ENCODE measurements around the gene FETUB.
"Not testable (repeated sequence)": the region's sequence is repeated elsewhere in the genome, so short reads cannot be mapped to it uniquely, and the experiment has no call there.

The FETUB gene

GRCh38 chr3:186625600-186626042 is 14.6 kb upstream of the FETUB start:
- FAIRE-seq (no peak), DNase-seq (ENCODE audit: insufficient read length) (no peak)
- no peak for TF ChIP-seq TAF1 (IDR thresholded peaks at IDR 0.05; ENCODE audit: borderline replicate concordance, low read depth, low read length)
- TF ChIP-seq POLR2A (IDR thresholded peaks at IDR 0.05; ENCODE audit: low read depth, low read length) = no peak
- TF ChIP-seq POLR2AphosphoS5 (IDR thresholded peaks at IDR 0.05; ENCODE audit: low read depth, low read length) = no peak

GRCh38 chr3:186626254-186626847 is 13.8 kb upstream of the FETUB start:
- DNase-seq (ENCODE audit: insufficient read length) = no peak
- no peak for TF ChIP-seq POLR2A (IDR thresholded peaks at IDR 0.05; ENCODE audit: low read depth, low read length)
- no peak for TF ChIP-seq POLR2AphosphoS5 (IDR thresholded peaks at IDR 0.05; ENCODE audit: low read depth, low read length)
- no peak for TF ChIP-seq TAF1 (IDR thresholded peaks at IDR 0.05; ENCODE audit: borderline replicate concordance, low read depth, low read length)
- FAIRE-seq = no peak

DNA sequence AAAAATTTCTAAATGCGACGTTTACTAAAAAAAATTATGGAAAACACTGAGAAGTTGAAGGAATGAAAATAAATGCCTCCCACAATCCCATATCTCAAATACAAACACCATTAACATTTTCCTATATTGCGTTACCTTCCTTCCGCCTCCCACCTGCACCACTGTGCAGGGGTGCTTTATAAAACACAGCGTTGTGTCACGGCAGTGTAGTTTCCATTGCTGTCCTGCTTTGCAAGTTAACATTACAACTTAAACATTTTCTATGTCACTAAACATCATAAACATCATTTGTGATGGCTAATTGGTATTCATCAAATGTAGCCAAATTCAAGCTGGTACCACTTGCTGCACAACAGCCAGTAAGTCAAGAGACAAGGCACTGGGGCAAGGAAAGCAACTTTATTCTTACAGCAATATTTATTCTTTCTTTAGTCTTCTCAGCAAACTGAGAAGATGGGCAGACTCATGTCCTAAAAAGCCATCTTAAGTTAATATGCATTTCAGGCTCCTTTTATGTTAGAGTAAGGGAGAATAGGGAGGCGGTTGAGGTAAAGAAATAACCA is 12.3 kb upstream of the FETUB start:
- FAIRE-seq (no peak), DNase-seq (ENCODE audit: insufficient read length) (no peak)
- TF ChIP-seq POLR2AphosphoS5 (IDR thresholded peaks at IDR 0.05; ENCODE audit: low read depth, low read length) (no peak), TAF1 (IDR thresholded peaks at IDR 0.05; ENCODE audit: borderline replicate concordance, low read depth, low read length) (no peak), POLR2A (IDR thresholded peaks at IDR 0.05; ENCODE audit: low read depth, low read length) (no peak)

- FAIRE-seq (no peak), DNase-seq (ENCODE audit: insufficient read length) (no peak)
- no peak for TF ChIP-seq POLR2A (IDR thresholded peaks at IDR 0.05; ENCODE audit: low read depth, low read length)
- no peak for TF ChIP-seq POLR2AphosphoS5 (IDR thresholded peaks at IDR 0.05; ENCODE audit: low read depth, low read length)
- no peak for TF ChIP-seq TAF1 (IDR thresholded peaks at IDR 0.05; ENCODE audit: borderline replicate concordance, low read depth, low read length)
These were observed 11.4 kb upstream of the FETUB start for GRCh38 chr3:186628756-186629155.

DNA sequence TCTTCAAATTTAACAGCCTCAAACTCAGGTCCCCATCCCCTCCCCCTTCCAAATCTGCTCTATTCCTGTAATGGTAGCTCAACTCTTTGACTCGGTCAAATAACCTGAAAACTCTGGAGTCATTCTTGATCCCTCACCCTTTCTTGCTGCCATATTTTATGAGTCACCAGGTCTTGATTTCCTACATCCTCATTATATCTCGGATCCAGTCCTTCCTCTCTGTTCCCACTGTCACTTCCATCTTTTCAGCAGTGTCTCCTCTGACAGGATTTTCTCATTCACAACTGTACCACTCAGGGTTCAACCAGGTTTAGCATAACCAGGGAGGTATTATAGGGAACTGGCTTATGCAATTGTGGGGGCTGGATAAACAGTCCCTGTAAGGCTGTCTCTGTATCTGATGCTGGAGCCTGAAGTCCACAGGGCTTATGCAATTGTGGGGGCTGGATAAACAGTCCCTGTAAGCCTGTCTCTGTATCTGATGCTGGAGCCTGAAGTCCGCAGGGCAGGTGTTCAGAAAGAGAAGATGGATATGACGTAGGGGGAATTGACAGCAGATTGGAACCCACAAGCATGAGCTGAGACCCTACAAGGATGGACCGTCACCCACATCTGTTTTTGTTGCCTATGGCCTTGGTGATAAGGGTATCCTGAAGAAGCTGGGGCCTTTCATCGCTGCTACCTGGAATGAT is 9.1 kb upstream of the FETUB start:
- FAIRE-seq = no peak
- TF ChIP-seq POLR2AphosphoS5 (IDR thresholded peaks at IDR 0.05; ENCODE audit: low read depth, low read length) = no peak
- no peak for TF ChIP-seq POLR2A (IDR thresholded peaks at IDR 0.05; ENCODE audit: low read depth, low read length)
- no peak for TF ChIP-seq TAF1 (IDR thresholded peaks at IDR 0.05; ENCODE audit: borderline replicate concordance, low read depth, low read length)
- DNase-seq (ENCODE audit: insufficient read length) = no peak

DNA sequence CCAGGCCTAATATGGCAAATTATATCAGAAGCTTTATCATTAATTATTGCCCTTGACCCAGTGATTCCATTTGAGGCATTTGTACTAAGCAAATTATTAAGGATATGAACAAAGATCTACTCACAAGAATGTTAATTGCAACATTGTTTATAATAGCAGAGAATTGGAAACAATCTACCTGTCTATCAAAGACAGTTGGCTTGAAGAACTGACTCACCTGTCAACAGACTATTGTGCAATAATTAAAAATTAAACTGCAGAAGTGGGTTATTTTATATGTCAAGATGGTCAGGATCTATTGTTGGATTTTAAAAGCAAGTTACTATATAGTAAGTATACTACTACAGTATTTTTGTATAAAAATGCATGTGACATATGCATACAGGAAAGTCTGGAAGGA is 6.7 kb upstream of the FETUB start:
- FAIRE-seq = no peak
- no peak for DNase-seq (ENCODE audit: insufficient read length)
- TF ChIP-seq POLR2A (IDR thresholded peaks at IDR 0.05; ENCODE audit: low read depth, low read length) (no peak), TAF1 (IDR thresholded peaks at IDR 0.05; ENCODE audit: borderline replicate concordance, low read depth, low read length) (no peak), POLR2AphosphoS5 (IDR thresholded peaks at IDR 0.05; ENCODE audit: low read depth, low read length) (no peak)

- FAIRE-seq; DNase-seq (ENCODE audit: insufficient read length): not testable (repeated sequence)
These were observed 6.0 kb upstream of the FETUB start for GRCh38 chr3:186634207-186634606.

GRCh38 chr3:186635532-186635931 is 4.7 kb upstream of the FETUB start:
- DNase-seq (ENCODE audit: insufficient read length) = no peak
- no peak for TF ChIP-seq TAF1 (IDR thresholded peaks at IDR 0.05; ENCODE audit: borderline replicate concordance, low read depth, low read length)
- FAIRE-seq = no peak

DNA sequence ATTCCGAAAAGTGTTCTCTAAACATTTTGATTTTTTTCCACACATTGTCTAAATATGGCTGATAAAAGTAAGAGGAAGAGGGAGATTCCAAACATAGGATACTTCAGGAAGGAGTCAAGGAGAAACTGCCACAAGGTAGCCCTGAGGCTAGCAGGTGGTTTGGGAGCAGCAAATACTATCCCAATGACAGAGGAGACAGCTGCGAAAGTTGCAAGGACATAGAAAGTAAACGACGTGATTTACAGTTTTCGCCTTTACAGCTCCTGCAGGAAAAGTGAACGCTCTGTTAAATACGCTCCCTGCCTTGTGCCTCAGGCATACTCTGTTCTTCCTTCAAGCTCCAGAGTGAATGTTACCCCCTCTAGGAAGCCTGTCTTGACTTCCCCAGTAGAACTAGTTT is 3.7 kb upstream of the FETUB start:
- DNase-seq (ENCODE audit: insufficient read length) (no peak), FAIRE-seq (no peak)
- TF ChIP-seq POLR2A (IDR thresholded peaks at IDR 0.05; ENCODE audit: low read depth, low read length) (no peak), TAF1 (IDR thresholded peaks at IDR 0.05; ENCODE audit: borderline replicate concordance, low read depth, low read length) (no peak), POLR2AphosphoS5 (IDR thresholded peaks at IDR 0.05; ENCODE audit: low read depth, low read length) (no peak)

- no peak for DNase-seq (ENCODE audit: insufficient read length)
- no peak for FAIRE-seq
- TF ChIP-seq POLR2A (IDR thresholded peaks at IDR 0.05; ENCODE audit: low read depth, low read length) (no peak), POLR2AphosphoS5 (IDR thresholded peaks at IDR 0.05; ENCODE audit: low read depth, low read length) (no peak), TAF1 (IDR thresholded peaks at IDR 0.05; ENCODE audit: borderline replicate concordance, low read depth, low read length) (no peak)
These were observed 2.5 kb upstream of the FETUB start for GRCh38 chr3:186637686-186638085.

DNA sequence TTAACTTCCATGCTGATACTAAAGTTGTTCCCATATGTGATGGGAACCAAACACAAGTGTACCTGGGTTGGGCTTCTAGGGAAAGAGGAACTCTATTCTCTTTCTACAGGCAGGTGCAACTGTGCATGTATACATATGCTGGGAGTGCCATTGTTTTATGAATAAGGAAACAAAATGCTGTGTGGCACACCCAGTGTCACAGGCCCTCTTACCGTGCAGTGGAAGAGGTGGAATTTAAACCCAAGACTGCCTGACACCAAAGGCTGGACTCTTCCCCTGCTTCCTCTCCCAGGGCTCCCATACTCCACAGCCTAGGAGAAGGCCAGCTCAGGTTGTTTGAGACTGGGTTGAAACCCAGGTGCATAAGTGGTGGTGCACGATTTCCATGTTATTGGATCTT is 1.9 kb upstream of the FETUB start:
- TF ChIP-seq TAF1 (IDR thresholded peaks at IDR 0.05; ENCODE audit: borderline replicate concordance, low read depth, low read length) (no peak), POLR2AphosphoS5 (IDR thresholded peaks at IDR 0.05; ENCODE audit: low read depth, low read length) (no peak), POLR2A (IDR thresholded peaks at IDR 0.05; ENCODE audit: low read depth, low read length) (no peak)
- no peak for FAIRE-seq
- no peak for DNase-seq (ENCODE audit: insufficient read length)

DNA sequence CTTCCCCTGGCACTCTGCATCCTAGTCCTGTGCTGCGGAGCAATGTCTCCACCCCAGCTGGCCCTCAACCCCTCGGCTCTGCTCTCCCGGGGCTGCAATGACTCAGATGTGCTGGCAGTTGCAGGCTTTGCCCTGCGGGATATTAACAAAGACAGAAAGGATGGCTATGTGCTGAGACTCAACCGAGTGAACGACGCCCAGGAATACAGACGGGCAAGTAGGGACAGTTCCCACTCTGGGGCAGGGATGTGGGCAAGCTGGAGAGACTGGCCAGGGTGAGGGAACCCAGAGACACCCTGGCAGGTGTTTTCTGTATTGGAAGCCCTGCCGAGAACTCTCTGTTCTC is 247 bp downstream of the FETUB start:
- DNase-seq (ENCODE audit: insufficient read length) = no peak

More for the DNA sequence above, 247 bp downstream of the FETUB start:
- FAIRE-seq = no peak
- no peak for TF ChIP-seq POLR2A (IDR thresholded peaks at IDR 0.05; ENCODE audit: low read depth, low read length)
- no peak for TF ChIP-seq POLR2AphosphoS5 (IDR thresholded peaks at IDR 0.05; ENCODE audit: low read depth, low read length)
- no peak for TF ChIP-seq TAF1 (IDR thresholded peaks at IDR 0.05; ENCODE audit: borderline replicate concordance, low read depth, low read length)
